ENCODE measurements around the gene CRYBB3.

DNA sequence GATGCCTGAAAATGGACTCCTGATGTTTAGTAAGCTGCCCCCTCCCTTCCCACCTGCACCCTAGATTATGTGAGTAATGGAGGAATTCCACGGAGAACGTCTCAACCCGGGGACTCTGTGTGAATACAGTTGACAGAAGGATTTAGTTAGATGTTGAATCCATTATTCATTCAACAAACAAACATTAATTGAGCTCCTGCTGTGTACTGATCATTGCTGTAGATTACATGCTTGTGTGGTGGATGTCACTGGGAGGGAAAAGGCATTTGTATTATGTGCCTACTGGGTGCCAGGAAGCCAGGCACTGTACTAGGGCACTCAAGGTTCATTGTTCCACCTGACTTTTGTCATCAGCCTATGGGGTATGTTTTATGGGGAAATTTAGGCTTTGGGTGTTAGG lies 22.9 kb upstream of the CRYBB3 start:
- TF ChIP-seq, protein P1, sequence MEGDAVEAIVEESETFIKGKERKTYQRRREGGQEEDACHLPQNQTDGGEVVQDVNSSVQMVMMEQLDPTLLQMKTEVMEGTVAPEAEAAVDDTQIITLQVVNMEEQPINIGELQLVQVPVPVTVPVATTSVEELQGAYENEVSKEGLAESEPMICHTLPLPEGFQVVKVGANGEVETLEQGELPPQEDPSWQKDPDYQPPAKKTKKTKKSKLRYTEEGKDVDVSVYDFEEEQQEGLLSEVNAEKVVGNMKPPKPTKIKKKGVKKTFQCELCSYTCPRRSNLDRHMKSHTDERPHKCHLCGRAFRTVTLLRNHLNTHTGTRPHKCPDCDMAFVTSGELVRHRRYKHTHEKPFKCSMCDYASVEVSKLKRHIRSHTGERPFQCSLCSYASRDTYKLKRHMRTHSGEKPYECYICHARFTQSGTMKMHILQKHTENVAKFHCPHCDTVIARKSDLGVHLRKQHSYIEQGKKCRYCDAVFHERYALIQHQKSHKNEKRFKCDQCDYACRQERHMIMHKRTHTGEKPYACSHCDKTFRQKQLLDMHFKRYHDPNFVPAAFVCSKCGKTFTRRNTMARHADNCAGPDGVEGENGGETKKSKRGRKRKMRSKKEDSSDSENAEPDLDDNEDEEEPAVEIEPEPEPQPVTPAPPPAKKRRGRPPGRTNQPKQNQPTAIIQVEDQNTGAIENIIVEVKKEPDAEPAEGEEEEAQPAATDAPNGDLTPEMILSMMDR (IDR thresholded peaks at IDR 0.05; ENCODE audit: insufficient read depth, low read depth, low read length) = no peak
- no peak for TF ChIP-seq EZH2 (IDR thresholded peaks at IDR 0.05; ENCODE audit: insufficient read depth, low read length)

Data from astrocyte (in vitro differentiated cells and primary cell).